NT2/D1 (cell line): ENCODE measurements around the gene PLD1.

Source experiments
- YY1 ChIP-seq: IDR thresholded peaks from 2 replicates; pipeline ENCODE4 v1.6.1; 2011; ENCODE audit not compliant: insufficient read length, insufficient read depth
- ZNF274 ChIP-seq: IDR thresholded peaks from 2 replicates; pipeline ENCODE4 v1.6.1; 2011; ENCODE audit warnings: mild to moderate bottlenecking, low read depth, low read length

- TF ChIP-seq ZNF274 (no peak), YY1 (no peak)
Measured at GRCh38 chr3:171840811-171841619, 30.7 kb upstream of the PLD1 start.
